ELF-1 (cell line): ENCODE measurements around the gene PEMT.

Experiments
- DNase-seq: peaks from one replicate; pipeline ENCODE4 v3.0.0-alpha.2; 2016; ENCODE audit warnings: low read depth, low spot score

Gene PEMT

DNA sequence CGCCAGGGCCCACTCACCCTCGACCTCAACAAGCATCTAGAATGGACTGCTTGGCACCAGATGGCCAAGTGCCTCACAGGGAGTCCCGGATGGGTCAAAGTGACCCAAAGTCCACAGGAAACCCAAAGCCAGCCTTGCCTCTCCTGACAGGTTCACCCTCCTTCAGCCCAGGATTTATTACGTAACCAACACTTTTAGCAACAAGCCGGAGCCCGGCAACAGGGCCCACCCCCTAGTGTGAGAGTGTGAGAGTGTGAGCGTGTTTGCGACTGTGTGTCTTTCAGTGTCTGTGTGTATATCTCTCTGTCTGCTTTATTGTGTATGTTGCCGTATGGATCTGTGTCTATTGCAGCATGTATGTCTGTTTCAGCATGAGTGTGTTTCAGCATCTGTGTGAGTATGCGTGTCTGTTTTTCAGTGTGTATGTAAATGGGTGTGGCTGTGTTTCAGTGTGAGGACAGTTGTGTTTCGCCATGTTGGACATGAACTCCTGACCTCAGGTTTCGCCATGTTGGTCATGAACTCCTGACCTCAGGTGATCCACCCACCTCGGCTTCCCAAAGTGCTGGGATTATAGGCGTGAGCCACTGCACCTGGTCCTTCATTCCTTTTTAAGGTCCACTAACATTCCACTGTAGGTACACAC lies 13.7 kb upstream of the PEMT start:
- no peak for DNase-seq

DNA sequence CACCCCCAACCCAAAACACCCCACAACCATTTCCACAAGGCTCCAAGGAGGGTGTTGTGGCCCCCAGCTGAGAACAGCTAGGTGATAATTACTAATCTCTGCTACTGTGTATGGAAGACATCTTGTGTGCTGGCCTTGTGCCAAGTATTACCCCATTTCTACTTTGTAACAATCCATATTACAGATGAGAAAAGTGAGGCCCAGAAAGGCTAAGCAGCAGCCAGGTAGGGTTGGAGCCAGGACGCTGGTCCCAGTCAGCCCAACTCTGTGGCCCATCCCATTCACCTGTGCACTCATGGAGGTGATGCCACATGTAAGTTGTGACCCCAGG lies 12.4 kb upstream of the PEMT start:
- no peak for DNase-seq

DNA sequence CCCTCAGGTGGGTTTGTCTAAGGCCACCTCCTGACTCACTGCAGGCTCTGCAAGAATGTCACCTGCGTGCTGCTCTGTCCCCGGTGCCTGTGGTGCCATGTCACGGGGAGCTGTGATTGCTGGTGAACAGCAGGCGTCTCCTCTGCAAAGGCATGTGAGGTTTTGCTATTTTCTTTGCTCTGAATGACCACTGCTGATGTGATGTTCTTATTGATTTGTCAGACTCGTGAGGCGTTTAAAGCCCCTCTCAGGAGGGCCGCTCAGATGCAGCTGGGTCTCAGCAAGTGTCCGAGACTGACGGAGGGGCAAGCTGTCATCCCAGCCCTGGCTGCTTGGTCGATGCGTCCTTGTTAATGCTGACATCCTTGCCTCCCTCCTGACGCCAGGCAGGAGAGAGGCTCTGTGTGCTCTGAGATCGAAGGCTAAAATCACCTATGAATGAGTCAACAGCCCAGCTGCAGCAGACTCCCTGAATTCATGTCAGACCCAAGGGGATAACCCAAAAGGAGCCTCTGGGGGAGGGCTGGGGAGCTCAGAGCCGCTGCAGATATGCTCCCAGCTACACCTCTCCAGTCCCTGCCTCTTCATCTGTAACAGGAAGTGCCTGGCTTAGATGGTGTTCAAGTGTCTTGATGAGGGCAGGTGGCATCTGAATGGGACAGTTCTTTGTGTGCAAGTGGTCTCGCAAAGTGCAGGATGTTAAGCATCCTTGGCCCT lies 11.8 kb upstream of the PEMT start:
- no peak for DNase-seq

DNA sequence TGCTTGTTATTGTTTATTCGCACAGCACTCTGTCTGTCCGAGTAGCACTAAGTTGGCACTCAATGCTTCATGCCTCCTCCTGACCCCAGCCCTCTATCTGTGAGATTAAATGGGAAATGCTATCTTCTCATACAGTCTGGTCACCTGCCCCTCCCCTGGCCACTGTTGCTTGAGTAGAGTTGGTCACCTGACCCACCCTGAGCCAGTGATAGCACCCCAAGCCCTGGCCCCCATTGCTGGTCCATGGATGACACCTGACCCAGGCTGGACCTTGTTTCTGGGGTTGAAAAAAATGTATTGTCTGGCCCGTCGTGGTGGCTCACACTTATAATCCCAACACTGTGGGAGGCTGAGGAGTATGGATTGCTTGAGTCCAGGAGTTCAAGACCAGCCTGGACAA lies 8.5 kb upstream of the PEMT start:
- no peak for DNase-seq

DNA sequence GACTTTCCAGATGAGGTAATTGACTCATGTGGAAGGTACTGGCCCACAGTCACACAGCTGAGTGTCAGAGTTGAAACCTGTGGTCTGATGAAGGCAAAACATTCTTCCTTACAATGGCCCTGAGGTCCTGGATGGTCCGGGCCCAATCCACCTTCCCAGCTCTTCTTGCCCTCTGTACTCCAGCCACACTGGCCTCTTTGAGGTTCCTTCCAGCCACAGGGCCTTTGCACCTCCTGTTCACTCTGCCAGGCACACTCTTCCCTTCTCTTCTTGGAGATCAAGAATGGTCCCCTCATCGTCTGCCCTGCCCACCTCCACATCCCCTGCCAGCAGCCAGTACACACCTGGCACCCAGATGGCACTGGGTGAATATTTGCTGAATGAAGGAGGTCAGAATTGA lies 6.5 kb upstream of the PEMT start:
- no peak for DNase-seq

- no peak for DNase-seq
Observed at GRCh38 chr17:17595755-17596154, 4.2 kb upstream of the PEMT start.

GRCh38 chr17:17593222-17593620 lies 1.7 kb upstream of the PEMT start:
- DNase-seq, result no peak

DNA sequence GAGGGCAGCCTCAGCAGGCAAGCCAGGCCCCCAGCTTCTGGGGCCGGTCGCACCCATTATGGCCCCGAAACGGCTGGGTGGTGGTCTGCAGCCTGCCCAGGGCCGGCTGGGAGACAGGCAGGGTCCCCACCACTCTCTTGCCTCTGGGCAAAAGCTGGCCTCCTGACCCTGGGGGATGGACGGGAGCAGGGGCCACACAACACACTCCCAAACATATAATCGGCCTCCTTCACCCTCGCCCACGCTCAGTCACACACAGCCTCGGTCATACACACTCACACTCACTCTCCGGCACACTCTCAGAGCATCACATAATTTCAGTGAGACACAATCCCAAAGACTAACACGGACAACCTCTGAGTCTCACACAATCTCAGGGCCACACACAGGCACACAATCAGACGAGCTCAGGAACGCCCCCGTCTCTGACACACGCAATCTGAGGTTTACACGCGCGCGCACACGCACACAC lies 589 bp downstream of the PEMT start:
- DNase-seq, result no peak

GRCh38 chr17:17590141-17590751 lies 1.3 kb downstream of the PEMT start:
- no peak for DNase-seq

DNA sequence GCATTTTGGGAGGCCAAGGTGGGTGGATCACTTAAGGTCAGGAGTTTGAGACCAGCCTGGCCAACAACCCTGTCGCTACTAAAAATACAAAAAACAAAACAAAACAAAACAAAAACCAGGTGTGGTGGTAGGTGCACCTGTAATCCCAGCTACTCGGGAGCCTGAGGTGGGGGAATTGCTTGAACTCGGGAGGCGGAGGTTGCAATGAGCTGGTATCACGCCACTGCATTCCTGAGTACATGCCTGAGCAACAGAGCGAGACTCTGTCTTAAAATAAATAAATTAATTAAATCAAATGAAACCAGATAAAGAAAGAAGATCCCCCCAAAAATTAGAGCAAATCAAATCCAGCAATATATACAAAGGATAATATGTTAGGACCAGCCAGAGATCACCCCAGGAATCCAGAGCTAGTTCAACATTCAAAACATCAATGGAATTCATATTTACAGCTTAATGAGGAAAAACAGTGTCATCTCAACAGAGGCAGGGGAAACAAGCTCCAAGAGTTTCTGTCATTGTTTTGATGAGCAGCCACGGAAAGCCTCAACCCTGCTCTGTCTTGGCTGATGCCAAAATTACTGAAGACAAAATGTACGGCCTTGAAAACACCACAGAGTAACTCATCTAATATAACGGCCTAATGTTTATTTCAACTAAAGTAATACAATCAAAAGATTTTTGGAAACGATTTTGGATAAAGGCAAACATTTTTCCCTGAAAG lies 3.7 kb downstream of the PEMT start:
- DNase-seq, result no peak

DNA sequence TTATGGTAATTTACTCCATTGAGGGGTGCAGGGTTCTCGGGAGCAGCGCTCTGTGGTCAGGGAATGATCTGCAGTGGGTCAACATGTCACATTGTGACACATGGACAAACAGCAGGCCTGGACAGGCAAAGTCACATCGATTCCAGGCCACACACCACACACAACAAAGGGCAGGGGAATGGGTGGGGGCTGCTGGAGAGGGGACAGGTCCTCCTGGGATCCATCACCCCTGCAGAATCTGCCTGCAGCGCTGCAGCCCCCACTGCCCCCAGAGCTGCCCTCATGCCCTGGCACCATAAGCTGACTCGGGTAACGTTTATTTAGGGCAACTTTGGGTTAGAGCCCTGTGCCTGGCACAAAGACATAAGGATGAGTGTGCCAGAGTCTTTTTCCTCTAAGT lies 9.1 kb downstream of the PEMT start:
- DNase-seq, result no peak

GRCh38 chr17:17581509-17581908 lies 10.0 kb downstream of the PEMT start:
- DNase-seq, result peak; percentile 32

DNA sequence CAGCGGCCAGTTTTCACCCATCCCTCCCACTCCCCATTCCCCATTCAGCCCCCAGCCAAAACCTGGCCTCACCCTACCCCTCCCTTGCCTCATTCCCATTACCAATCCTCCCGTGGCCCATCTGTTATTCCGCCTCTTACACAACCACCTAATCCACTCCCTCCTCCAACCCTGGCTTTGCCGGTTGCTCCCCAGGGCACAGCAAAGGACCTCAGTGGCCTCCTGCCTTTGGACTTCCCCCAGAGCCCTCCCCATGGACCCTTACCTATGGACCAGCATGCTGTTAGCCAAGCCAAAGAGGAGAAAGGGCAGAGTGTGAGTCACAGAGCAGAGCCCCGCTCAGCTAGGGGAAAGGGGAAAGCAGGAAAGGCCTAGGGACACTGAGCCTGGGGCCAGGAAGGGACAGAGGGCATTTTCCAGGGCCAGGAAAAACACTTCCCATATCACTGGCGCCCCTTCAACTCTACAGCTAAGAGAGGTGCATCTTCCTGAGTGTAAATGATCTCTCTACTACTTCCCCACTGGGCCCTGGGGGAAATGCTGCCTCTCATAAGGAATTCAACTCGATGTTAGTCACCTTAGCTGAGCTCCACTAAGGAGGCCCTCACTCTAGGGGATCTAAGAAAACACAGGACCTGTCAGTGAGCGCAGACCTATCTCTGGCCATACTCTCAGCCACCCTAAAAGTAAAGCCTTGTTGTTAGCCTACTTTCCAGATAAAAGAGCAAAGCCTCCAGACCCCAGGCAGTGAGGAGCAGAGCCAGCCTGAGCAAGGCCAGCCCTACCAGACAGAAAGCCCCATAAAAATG lies 10.6 kb downstream of the PEMT start:
- peak; percentile 62 for DNase-seq

DNA sequence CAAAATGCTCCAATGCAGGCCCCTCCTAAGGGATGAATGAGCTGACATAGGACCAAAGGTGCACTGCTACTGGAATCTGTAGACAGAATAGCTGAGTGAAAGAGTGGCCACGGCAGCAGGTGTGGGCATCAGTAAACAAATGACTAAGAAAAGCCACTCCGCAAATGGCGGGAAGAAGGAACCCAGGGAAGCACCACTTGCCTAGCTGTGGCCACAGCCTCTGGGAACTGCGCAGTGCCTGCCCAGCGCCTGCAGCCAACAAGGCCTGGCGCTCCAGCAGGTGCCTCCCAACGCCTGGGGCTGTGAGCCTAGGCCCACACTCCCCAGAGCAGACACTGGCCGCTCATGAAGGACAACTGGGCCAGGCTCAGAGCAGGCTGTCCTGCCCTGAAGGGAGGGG lies 11.8 kb downstream of the PEMT start:
- DNase-seq, result peak; percentile 59

DNA sequence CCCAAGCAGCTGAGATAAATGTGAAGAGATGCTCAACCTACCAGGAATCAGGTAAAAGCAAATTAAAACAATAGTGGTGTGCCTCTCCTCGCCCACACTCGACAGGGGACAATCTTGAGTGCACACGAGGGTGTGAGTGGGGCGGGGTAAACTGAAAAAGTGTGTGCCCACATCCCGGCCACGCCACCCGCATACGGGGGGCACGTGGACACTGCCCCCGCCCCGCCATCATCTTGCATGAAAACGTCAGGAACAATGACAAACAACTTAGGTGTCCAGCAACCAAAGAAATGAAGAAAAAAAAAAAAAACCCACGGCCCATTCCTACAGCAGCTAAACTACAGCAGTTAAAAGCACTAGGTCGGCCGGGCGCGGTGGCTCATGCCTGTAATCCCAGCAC lies 14.1 kb downstream of the PEMT start:
- no peak for DNase-seq

DNA sequence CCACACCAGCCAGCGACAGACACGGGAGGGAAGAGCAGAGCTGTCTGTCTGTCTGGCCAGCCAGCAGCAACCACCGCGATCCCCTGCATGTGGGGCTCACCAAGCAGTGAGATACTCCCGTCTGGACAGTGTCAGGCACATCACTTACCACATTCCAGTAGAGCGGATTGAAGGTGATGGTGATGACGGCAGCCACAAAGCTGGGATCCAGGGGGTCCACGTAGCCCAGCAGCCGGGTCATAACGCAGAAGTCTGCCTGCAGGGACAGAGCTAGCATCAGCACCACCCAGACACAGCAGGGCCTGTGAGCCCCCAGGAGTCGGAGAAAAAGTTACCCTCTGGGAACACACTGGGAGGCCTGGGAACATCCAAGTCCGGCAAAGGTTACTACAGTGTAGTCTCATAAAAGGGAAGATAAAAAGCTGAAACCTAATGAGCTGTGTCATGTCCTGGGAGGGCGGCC lies 14.7 kb downstream of the PEMT start:
- DNase-seq, result peak; percentile 65

DNA sequence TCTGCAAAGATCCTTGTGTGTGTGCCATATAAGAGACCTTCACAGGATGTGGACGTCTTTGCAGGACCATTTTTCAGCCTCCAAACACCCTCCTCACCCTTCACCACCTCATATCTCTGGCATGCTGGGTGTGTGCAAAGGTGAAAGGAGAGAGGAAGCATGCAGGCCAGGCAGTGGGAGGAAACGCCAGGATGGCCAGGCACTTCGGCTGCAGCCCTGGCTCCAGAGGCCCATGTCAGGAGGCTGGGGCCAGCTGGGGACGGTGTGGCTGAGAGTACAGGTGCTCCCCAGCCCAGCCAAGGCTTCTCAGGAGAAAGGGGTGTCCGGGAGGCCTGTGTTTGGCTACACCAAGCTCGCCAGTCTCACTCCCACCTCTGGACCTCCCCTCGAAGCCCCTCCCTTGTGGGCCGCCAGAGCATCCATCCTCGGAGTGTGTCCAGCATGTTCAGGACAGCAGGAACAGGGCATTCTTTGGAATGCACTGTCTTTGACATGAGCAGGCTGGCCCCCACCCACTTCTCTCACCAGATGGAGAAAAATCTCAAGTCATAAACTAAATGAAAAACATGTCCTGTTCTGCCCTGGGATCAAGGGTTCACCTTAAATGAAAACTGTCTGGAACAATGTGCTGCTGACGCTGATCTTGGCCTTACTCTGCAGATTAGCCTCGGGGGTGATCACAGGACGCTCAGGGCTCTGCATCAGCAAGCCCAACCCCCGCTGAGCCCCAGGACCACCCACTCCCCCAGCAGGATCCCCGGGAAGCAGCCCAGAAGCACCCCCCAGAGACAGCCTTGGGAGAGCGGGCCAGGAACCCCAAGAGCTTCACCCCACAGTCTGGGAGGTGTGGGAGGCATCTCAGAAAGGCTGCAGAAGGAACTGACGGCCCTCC lies 15.9 kb downstream of the PEMT start:
- DNase-seq, result no peak

DNA sequence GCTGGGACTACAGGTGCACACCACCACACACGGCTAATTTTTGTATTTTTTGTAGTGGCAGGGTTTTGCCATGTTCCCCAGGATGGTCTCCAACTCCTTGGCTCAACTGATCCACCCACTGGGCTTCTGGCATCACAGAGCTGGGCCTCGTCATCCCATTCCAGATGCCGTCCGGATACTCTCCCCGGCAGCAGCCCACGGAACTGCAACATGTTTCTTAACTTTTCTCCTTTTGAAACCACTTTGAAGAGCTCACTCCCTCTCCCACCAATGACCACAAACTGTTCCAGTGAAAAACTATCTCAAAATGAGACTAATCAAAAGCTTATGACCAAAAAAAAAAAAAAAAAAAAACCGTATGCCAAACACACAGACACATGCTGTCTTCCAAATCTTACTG lies 17.6 kb downstream of the PEMT start:
- DNase-seq, result no peak

DNA sequence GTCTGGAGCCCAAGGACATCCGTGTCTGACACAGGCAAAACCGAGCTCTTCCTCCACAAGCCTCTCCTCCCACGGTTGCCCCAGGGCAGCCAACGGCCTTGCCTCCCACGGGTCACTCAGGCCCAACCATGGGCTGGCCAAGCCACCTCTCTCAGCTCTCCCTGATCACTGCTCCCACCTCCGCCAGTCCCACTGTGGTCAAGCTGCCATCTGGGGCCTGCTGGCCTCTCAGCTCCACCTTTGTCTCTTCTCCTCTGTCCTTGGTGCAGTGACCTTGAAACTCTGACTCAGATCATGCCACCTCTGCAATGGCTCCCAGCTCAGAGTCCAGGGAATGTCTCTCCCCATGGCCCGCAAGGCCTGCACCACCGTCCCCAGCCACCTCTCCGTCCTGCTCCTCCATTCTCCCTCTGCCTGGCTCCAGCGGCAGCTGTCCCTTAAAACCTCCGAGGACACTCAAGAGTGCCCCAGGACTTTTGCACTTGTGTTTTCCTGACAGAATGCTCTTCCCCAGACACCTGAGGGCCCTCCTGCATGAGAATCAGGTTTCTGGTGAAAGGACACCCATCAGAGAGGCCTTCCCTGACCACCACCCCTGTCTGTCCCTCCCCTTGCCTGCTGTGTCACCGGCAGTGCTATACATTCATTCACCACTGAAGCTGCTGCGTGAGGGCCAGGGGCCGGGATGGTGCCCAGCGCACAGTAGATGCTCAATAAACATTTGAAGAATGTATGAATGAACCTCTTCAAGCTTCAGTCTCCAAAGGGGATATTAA lies 19.3 kb downstream of the PEMT start:
- no peak for DNase-seq
